GM12878 (cell line): ENCODE results near the gene TMEM45A. TPM values are rescaled to one million over a fixed set of nuclear protein-coding genes. Genes with fewer than 3 reads are reported as not detected.

Experiments
- ATAC-seq: fragments of 200-7000 bp; cut with Tn5 transposase; 3 replicates; pipeline ENCODE4 v1.9.1; 2020; ENCODE audit warnings: mild to moderate bottlenecking, moderate library complexity
- BruUV-seq: library from RNA; stranded (reverse); fragments of 400-500 nt; replicated peaks from 2 replicates; lab custom pipeline; 2021; lab: Mats Ljungman, UMichigan
- CTCF ChIA-PET: fragments of 300-600 bp; sonication (Branson Sonifier 250); formaldehyde crosslinking; extraction: SDS; loops from one replicate; lab custom pipeline; 2021; ENCODE audit warnings: inconsistent platforms; lab: Yijun Ruan, JAX
- POLR2A ChIA-PET: fragments of 350-600 bp; formaldehyde crosslinking; extraction: SDS; loops from one replicate; lab custom pipeline; 2021; ENCODE audit warnings: inconsistent platforms; lab: Charles Lee
- RAD21 ChIA-PET: fragments of 300-600 bp; sonication (Branson Sonifier 250); formaldehyde crosslinking; loops from one replicate; lab custom pipeline; 2023; ENCODE audit warnings: antibody characterized with exemption; ENCODE audit not compliant: unreplicated experiment; lab: Charles Lee
- SMC1A ChIA-PET: fragments of 300-600 bp; sonication (Branson Sonifier 250); formaldehyde crosslinking; loops from one replicate; lab custom pipeline; 2023; ENCODE audit not compliant: unreplicated experiment, uncharacterized antibody; lab: Charles Lee
- DNase-seq: peaks from one replicate; pipeline ENCODE4 v3.0.0-alpha.2; 2011; ENCODE audit warnings: low read depth, low spot score
- FAIRE-seq: peaks from 3 replicates; lab custom pipeline; 2011; peaks lifted over from hg19 to GRCh38; lab: Jason Lieb, UNC
- H2AFZ ChIP-seq: 2 replicates; pipeline ENCODE4 v1.6.0; 2011; ENCODE audit warnings: low read depth, low read length, control low read depth; ENCODE audit not compliant: control insufficient read depth
- H3K27ac ChIP-seq: 2 replicates; pipeline ENCODE4 v1.5.1; 2011; ENCODE audit warnings: control low read depth; ENCODE audit not compliant: control insufficient read depth, insufficient read depth
- H3K27me3 ChIP-seq, 2 experiments: replicated peaks in 1 of 2; 2 replicates each; pipeline versions ENCODE4 v1.6.0 to v1.6.1; 2011; ENCODE audit warnings: low read length in 1 of 2; ENCODE audit not compliant: control insufficient read depth in 2 of 2, insufficient read depth in 2 of 2
- H3K36me3 ChIP-seq, 2 experiments: 2 replicates each; pipeline ENCODE4 v1.5.1; 2011; ENCODE audit warnings: low read length in 1 of 2; ENCODE audit not compliant: control insufficient read depth in 2 of 2, insufficient read depth in 2 of 2
- H3K4me1 ChIP-seq: 2 replicates; pipeline ENCODE4 v1.6.1; 2011; ENCODE audit warnings: mild to moderate bottlenecking, low read length, moderate library complexity, mixed read lengths; ENCODE audit not compliant: control insufficient read depth, insufficient read depth
- H3K4me2 ChIP-seq: 2 replicates; pipeline ENCODE4 v1.6.0; 2011; ENCODE audit warnings: control low read depth; ENCODE audit not compliant: control insufficient read depth, insufficient read depth
- H3K4me3 ChIP-seq: fragments of 200-600 bp; sonication (generic); 2 replicates; pipeline ENCODE4 v1.5.1; 2016
- H3K79me2 ChIP-seq: 2 replicates; pipeline ENCODE4 v1.6.0; 2011; ENCODE audit warnings: low read length; ENCODE audit not compliant: control insufficient read depth, insufficient read depth
- H3K9ac ChIP-seq: 2 replicates; pipeline ENCODE4 v1.8.0; 2011; ENCODE audit warnings: low read length, control low read depth, mixed read lengths; ENCODE audit not compliant: control insufficient read depth, insufficient read depth
- H3K9me3 ChIP-seq: replicated peaks from 3 replicates; pipeline ENCODE4 v1.5.1; 2011; ENCODE audit warnings: mild to moderate bottlenecking, low read length; ENCODE audit not compliant: control insufficient read depth, insufficient read depth
- H4K20me1 ChIP-seq: 2 replicates; pipeline ENCODE4 v1.6.0; 2011; ENCODE audit not compliant: control insufficient read depth, insufficient read depth
- ASH2L ChIP-seq: fragments of 300-600, 200-600 bp; sonication (generic); IDR thresholded peaks from 2 replicates; pipeline ENCODE4 v1.6.1; 2017; ENCODE audit warnings: low read depth, mild to moderate bottlenecking, borderline replicate concordance
- ATF7 ChIP-seq: fragments of 450-650 bp; IDR thresholded peaks from 2 replicates; pipeline ENCODE4 v1.6.1; 2016; ENCODE audit warnings: low read depth, mild to moderate bottlenecking
- BRCA1 ChIP-seq: IDR thresholded peaks from 2 replicates; pipeline ENCODE4 v1.6.1; 2011; ENCODE audit warnings: low read depth, low read length, improper control_type of control experiment
- CBX3 ChIP-seq: fragments of 200-600 bp; sonication (generic); IDR thresholded peaks from 2 replicates; pipeline ENCODE4 v1.6.1; 2016; ENCODE audit warnings: low read depth, borderline replicate concordance
- CEBPZ ChIP-seq: fragments of 150-350 bp; IDR thresholded peaks from 2 replicates; pipeline ENCODE4 v1.6.1; 2016; ENCODE audit warnings: low read depth, low read length
- E2F4 ChIP-seq: IDR thresholded peaks from 2 replicates; pipeline ENCODE4 v1.6.1; 2012; ENCODE audit warnings: low read depth, low read length, improper control_type of control experiment
- KLF5 ChIP-seq: fragments of 450-650 bp; IDR thresholded peaks from 2 replicates; pipeline ENCODE4 v1.6.1; 2014; ENCODE audit warnings: mild to moderate bottlenecking; ENCODE audit not compliant: partially characterized antibody
- MAX ChIP-seq: IDR thresholded peaks from 2 replicates; pipeline ENCODE4 v1.6.1; 2012; ENCODE audit warnings: low read depth, low read length, improper control_type of control experiment
- POU2F2 ChIP-seq: IDR thresholded peaks from 3 replicates; pipeline ENCODE4 v1.6.1; 2011; ENCODE audit warnings: low read depth, mild to moderate bottlenecking, low read length, borderline replicate concordance
- RUNX3 ChIP-seq: IDR thresholded peaks from 2 replicates; pipeline ENCODE4 v1.6.1; 2012; ENCODE audit warnings: low read length, inconsistent platforms
- SMAD1 ChIP-seq: fragments of 450-650 bp; IDR thresholded peaks from 2 replicates; pipeline ENCODE4 v1.6.1; 2018; ENCODE audit warnings: mild to moderate bottlenecking, low read depth; ENCODE audit not compliant: partially characterized antibody
- TBL1XR1 ChIP-seq: IDR thresholded peaks from 2 replicates; pipeline ENCODE4 v1.6.1; 2012; ENCODE audit warnings: low read depth, low read length, improper control_type of control experiment
- ZNF207 ChIP-seq: fragments of 450-650 bp; IDR thresholded peaks from 2 replicates; pipeline ENCODE4 v1.6.1; 2014; ENCODE audit warnings: antibody characterized with exemption, mild to moderate bottlenecking, borderline replicate concordance
- in situ Hi-C: fragments of 300-500 bp; cut with MboI; formaldehyde crosslinking; loops from 9 replicates; pipeline ENCODE4 v1.14.3; 2018; ENCODE audit warnings: mixed read lengths
- intact Hi-C: fragments of 100-400 bp; cut with micrococcal nuclease; formaldehyde crosslinking; loops from one replicate; pipeline ENCODE4 v1.14.2; 2022; ENCODE audit not compliant: unreplicated experiment
- polyA plus RNA-seq, 11 experiments: library from polyadenylated mRNA; depleted of rRNA in 4 of 11; unstranded in 6 of 11; stranded (reverse) in 5 of 11; fragments of >200 nt; fragmentation: Nextera tagmentation in 4 of 11; fragmentation: Illumina TruSeq in 1 of 11; extraction: Ambion mirVana in 4 of 11; extraction: Trizol in 1 of 11; gene quantifications; 1 replicate in 1 of 11; 2 replicates in 10 of 11; pipeline versions ENCODE4 v1.2.1 to v1.2.3, GENCODE V29; 2011 to 2016; ENCODE audit warnings: inconsistent platforms in 2 of 11, missing spikeins in 2 of 11, low read depth in 1 of 11
- total RNA-seq, 4 experiments: library from RNA; depleted of rRNA in 3 of 4; stranded (reverse); fragments of >200 nt in 3 of 4; fragmentation: Illumina TruSeq in 1 of 4; extraction: Trizol in 1 of 4; gene quantifications; 2 replicates each; pipeline versions ENCODE4 v1.2.1 to v1.2.3, GENCODE V29; 2013 to 2021

The TMEM45A gene
- total and polyA plus RNA-seq, 10 of the 15 experiments (the other 5 are each of a cell fraction or from before 2014, with no cell fraction given), result 0.34 to 5.3 (median 0.83) TPM

GRCh38 chr3:100615684-100616083 lies 123.3 kb downstream of the TMEM45A start:
- POLR2A ChIA-PET, result no interaction called here
- ATAC-seq, result no peak
- H3K79me2 ChIP-seq, result no peaks in the 10 kb centered on the region
- H3K36me3 ChIP-seq, result no peaks in the 10 kb centered on the region
- no peak overlapping the region for H3K4me3 ChIP-seq
- no peak overlapping the region for H3K9ac ChIP-seq
- no peaks in the 10 kb centered on the region for H4K20me1 ChIP-seq
- no peak for FAIRE-seq
- H3K4me2 ChIP-seq, result no peak overlapping the region
- SMC1A ChIA-PET, result no interaction called here
- CTCF ChIA-PET, result no interaction called here
- H3K27me3 ChIP-seq, result no peaks in the 10 kb centered on the region
- H3K4me1 ChIP-seq, result no peaks in the 10 kb centered on the region
- no peak overlapping the region for H3K27ac ChIP-seq
- no peak for DNase-seq
- intact Hi-C loops (no loop called here), in situ Hi-C loops (no loop called here)
- no peak overlapping the region for H2AFZ ChIP-seq
- RAD21 ChIA-PET, result no interaction called here
- no peak for TF ChIP-seq CBX3
- TF ChIP-seq TBL1XR1, result no peak
- H3K9me3 ChIP-seq, result no peaks in the 10 kb centered on the region
- no TSS peak for BruUV-seq

GRCh38 chr3:100621251-100621650 lies 128.8 kb downstream of the TMEM45A start:
- TF ChIP-seq E2F4 (no peak), RUNX3 (no peak), BRCA1 (no peak), ATF7 (no peak), ASH2L (no peak), POU2F2 (no peak), KLF5 (no peak), ZNF207 (no peak), MAX (no peak), CEBPZ (no peak), SMAD1 (no peak)
- RAD21 ChIA-PET, result interaction anchor here (1.2 to 1.4 kb wide), 3 partner anchors 14 to 159 kb away, joined by 3 to 7 read pairs (median 4); no protein-coding TSS in a partner anchor
- intact Hi-C loops (no loop called here), in situ Hi-C loops (no loop called here)
- CTCF ChIA-PET, result interaction anchor here (0.9 to 1.4 kb wide), 4 partner anchors 9 to 158 kb away, joined by 3 to 5 read pairs (median 4); no protein-coding TSS in a partner anchor
- Histone ChIP-seq H3K27ac (no peak overlapping the region), H3K4me3 (no peak overlapping the region), H3K27me3 (no peaks in the 10 kb centered on the region), H3K4me1 (no peaks in the 10 kb centered on the region), H3K9ac (no peak overlapping the region), H2AFZ (no peak overlapping the region), H4K20me1 (no peaks in the 10 kb centered on the region), H3K79me2 (no peaks in the 10 kb centered on the region), H3K9me3 (no peaks in the 10 kb centered on the region), H3K4me2 (no peak overlapping the region), H3K36me3 (no peaks in the 10 kb centered on the region)
- no TSS peak for BruUV-seq
- SMC1A ChIA-PET, result interaction anchor here (1.2 to 1.6 kb wide), 4 partner anchors 13 to 159 kb away, joined by 3 to 6 read pairs (median 6); no protein-coding TSS in a partner anchor
- no peak for DNase-seq
- FAIRE-seq, result no peak
- POLR2A ChIA-PET, result no interaction called here
- no peak for ATAC-seq
